Measurements from ENCODE around the gene MAML3.

The MAML3 gene

DNA sequence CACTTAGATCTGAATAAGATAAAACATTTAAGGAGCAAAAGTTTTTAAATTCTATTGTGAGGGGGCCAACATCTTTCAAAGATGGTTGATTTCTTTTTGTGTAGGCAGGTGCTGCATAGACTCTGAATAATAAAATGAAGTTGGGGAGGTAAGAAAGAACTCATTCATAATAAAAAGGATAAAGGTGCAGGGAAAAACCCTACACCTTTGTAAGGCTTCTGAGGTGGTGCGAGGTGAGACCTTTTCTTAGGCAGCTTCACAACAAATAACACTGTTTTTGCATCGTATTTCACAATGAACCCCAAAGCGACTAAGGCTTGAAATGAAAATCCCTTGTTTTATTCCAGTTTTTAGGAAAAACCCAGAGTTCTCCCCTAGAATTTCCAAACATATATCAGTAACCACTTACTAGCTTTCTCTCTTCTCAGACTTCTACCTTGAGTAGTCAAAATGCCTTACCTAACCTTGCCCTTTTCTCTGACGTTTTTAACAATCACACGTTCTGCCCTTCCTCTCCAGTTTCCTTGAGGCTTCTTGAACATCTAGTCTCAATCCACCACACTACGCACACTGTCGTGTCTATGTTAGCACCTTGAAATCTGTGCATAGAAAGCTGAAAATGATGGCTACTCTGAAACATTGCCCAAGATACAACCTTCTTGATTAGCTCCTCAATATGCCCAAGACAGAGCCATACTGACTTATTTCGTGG, 30.2 kb downstream of the MAML3 start:
- H3K4me3 ChIP-seq (ENCODE audit: low read depth, low read length): no peak overlapping the region
- DNase-seq (ENCODE audit: low read depth): no peak
- TF ChIP-seq, protein P1, sequence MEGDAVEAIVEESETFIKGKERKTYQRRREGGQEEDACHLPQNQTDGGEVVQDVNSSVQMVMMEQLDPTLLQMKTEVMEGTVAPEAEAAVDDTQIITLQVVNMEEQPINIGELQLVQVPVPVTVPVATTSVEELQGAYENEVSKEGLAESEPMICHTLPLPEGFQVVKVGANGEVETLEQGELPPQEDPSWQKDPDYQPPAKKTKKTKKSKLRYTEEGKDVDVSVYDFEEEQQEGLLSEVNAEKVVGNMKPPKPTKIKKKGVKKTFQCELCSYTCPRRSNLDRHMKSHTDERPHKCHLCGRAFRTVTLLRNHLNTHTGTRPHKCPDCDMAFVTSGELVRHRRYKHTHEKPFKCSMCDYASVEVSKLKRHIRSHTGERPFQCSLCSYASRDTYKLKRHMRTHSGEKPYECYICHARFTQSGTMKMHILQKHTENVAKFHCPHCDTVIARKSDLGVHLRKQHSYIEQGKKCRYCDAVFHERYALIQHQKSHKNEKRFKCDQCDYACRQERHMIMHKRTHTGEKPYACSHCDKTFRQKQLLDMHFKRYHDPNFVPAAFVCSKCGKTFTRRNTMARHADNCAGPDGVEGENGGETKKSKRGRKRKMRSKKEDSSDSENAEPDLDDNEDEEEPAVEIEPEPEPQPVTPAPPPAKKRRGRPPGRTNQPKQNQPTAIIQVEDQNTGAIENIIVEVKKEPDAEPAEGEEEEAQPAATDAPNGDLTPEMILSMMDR (conservative IDR thresholded peaks at IDR 0.05; ENCODE audit: low read depth, low read length): no peak

DNA sequence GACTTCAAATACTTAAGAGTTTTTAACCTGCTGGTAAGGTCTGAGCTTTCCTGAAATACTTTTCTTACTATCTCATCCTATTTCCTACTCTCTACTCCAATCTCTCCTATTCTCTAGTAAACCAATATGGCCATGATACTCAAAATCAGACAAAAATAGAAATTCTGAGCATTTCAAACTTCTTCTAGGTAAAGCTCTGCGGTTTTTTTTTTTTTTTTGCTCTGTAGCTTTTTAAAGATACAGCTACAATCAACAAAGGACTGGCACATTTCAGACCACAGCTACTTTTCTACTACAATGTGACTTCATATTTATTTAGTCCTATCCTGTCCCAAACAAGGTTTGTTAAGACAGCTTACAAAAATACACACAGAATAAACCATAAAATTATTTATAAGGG, 31.1 kb downstream of the MAML3 start:
- H3K4me3 ChIP-seq (ENCODE audit: low read depth, low read length): no peak overlapping the region
- TF ChIP-seq, protein P1 (conservative IDR thresholded peaks at IDR 0.05; ENCODE audit: low read depth, low read length): no peak
- no peak for DNase-seq (ENCODE audit: low read depth)

DNA sequence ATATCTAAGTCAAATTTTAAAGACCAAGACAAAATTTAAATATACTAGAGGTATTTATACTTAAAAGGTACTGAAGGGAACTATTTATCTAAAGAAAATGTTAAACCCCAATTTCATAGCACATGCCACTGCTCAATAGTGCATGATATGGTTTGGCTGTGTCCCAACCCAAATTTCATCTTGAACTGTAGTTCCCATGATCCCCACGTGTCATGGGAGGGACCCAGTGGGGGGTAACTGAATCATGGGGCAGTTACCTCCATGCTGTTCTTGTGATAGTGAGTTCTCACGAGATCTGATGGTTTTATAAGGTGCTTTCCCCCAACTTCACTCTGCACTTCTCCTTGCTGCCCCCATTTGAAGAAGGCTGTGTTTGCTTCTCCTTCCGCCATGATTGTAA, 32.3 kb downstream of the MAML3 start:
- TF ChIP-seq, protein P1 (conservative IDR thresholded peaks at IDR 0.05; ENCODE audit: low read depth, low read length): no peak
- no peak for DNase-seq (ENCODE audit: low read depth)
- H3K4me3 ChIP-seq (ENCODE audit: low read depth, low read length): no peak overlapping the region

DNA sequence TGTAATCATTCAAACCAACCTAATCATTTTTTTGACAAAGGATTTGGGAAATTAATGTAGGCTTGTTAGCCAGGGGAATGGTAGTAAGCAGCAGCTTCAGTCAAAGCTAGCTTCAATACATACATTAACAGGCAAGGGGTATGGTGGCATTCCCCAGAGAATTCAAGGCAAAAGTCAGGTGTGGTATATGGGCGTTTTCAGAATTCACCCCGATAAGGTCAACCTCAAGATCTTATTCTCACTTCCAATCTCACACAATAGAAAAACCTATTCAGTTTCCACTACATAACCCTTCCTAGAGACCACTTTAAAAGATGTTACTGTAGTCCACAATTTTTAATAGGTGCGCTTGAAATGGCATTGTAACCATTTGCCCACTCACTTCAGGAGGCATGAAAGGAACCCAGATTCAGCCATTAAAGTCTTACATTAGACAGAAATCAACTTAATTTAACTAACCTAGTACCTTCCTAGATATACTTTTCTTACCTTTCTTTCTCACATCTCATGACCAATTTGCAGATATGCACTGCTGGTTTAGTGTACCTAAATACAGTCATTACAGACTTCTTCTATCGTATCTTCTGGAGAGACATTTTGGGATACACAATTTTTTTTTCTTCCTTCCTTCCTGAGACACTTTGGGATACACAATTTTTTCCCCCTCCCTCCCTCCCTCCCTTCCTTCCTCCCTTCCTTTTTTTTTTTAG, 34.9 kb downstream of the MAML3 start:
- no peak for DNase-seq (ENCODE audit: low read depth)

DNA sequence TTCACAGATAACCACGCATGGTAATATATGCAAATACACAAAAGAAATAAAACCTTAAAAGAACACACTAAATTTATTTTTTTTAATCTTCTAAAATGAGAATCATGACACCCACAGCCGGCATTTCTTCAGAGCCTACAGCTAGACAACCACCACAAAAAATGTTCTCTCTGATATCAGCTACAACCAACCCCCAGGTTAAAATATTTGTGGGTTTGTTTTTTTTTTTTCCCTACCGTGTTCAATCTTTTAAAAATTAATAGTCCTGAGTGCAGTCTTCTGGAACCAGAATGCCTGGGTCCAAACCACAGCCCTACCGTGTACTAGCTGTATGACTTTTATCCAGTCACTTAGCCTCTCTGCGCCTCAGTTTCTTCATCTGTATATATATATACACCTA, 36.0 kb downstream of the MAML3 start:
- TF ChIP-seq, protein P1 (conservative IDR thresholded peaks at IDR 0.05; ENCODE audit: low read depth, low read length): no peak
- no peak for DNase-seq (ENCODE audit: low read depth)
- no peak overlapping the region for H3K4me3 ChIP-seq (ENCODE audit: low read depth, low read length)

More for the DNA sequence above, 34.9 kb downstream of the MAML3 start:
- no peak overlapping the region for H3K4me3 ChIP-seq (ENCODE audit: low read depth, low read length)
- TF ChIP-seq, protein P1 (conservative IDR thresholded peaks at IDR 0.05; ENCODE audit: low read depth, low read length): no peak

DNA sequence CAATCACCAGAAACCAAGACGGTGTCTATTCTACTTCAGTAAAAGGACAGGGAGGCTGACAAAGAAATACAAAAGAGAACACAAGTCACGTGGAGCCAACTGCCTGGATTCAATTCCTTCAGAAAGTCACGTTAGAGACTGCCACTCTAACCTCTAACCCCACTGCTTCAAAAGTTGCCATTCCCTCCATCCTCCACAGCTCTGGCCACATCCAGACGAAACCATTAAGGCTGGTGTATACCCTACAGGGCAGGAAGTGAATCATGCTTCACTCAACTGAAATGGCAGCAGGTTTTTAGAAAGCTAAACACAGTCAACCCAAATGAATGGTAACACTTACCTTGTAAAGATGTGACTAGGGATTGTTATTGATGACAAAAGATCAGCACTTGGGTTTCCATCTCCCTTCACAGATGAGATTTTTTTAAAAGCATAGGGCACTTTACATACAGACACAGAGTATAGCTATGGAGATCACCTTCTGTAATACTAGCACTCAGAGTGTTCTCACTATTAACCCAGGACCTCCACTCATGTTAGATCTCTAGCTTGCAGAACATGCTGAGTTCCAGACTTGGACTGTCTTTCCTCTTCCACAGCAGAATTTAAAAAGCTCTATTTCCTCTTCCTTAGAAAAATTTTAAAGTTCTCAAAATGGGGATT, 37.4 kb downstream of the MAML3 start:
- TF ChIP-seq, protein P1 (conservative IDR thresholded peaks at IDR 0.05; ENCODE audit: low read depth, low read length): no peak
- DNase-seq (ENCODE audit: low read depth): no peak
- no peak overlapping the region for H3K4me3 ChIP-seq (ENCODE audit: low read depth, low read length)
